Osteoblast (primary cell): ENCODE results near the gene TBX4. TPM values are rescaled to one million over a fixed set of nuclear protein-coding genes. Genes with fewer than 3 reads are reported as not detected.
A peak's percentile ranks its signal among the peaks of the same experiment; 100 is the strongest.

ENCODE experiments used
- DNase-seq: peaks from one replicate; pipeline ENCODE4 v3.0.0; 2011; ENCODE audit warnings: low spot score, mixed read lengths; ENCODE audit not compliant: insufficient read length; ENCODE audit errors: missing footprints
- H2AFZ ChIP-seq: 2 replicates; pipeline ENCODE4 v1.6.0; 2011; ENCODE audit warnings: mild to moderate bottlenecking, low read length
- H3K27ac ChIP-seq: 2 replicates; pipeline ENCODE4 v1.5.1; 2011; ENCODE audit warnings: mild to moderate bottlenecking, low read depth, low read length, moderate library complexity
- H3K27me3 ChIP-seq: 2 replicates; pipeline ENCODE4 v1.6.0; 2012; ENCODE audit warnings: mild to moderate bottlenecking, control low read depth, inconsistent platforms, low read length, moderate library complexity; ENCODE audit not compliant: insufficient read depth
- H3K36me3 ChIP-seq: 2 replicates; pipeline ENCODE4 v1.5.1; 2011; ENCODE audit warnings: mild to moderate bottlenecking, low read length, control low read depth, moderate library complexity; ENCODE audit not compliant: insufficient read depth
- H3K4me1 ChIP-seq: 2 replicates; pipeline ENCODE4 v1.5.1; 2011; ENCODE audit warnings: mild to moderate bottlenecking, low read length, control low read depth, moderate library complexity; ENCODE audit not compliant: insufficient read depth
- H3K4me2 ChIP-seq: 2 replicates; pipeline ENCODE4 v1.6.0; 2011; ENCODE audit warnings: mild to moderate bottlenecking, low read length; ENCODE audit not compliant: insufficient read depth
- H3K4me3 ChIP-seq: fragments of 200-600 bp; sonication (generic); 3 replicates; pipeline ENCODE4 v1.5.1; 2012; ENCODE audit warnings: mild to moderate bottlenecking, low read length, inconsistent platforms; ENCODE audit not compliant: insufficient read depth
- H3K79me2 ChIP-seq: 2 replicates; pipeline ENCODE4 v1.6.0; 2012; ENCODE audit warnings: mild to moderate bottlenecking, low read length, control low read depth, inconsistent platforms; ENCODE audit not compliant: insufficient read depth
- H3K9me3 ChIP-seq: 2 replicates; pipeline ENCODE4 v1.5.1; 2011; ENCODE audit warnings: low read depth, low read length, control low read depth
- H4K20me1 ChIP-seq: 2 replicates; pipeline ENCODE4 v1.6.0; 2012; ENCODE audit warnings: mild to moderate bottlenecking, low read length, control low read depth; ENCODE audit not compliant: insufficient read depth
- CTCF ChIP-seq: IDR thresholded peaks from 2 replicates; pipeline ENCODE4 v1.5.1; 2011; ENCODE audit warnings: mild to moderate bottlenecking, low read depth, low read length, moderate library complexity; ENCODE audit errors: extremely low read depth
- total RNA-seq: library from RNA; depleted of rRNA; stranded (reverse); fragments of >200 nt; gene quantifications from 2 replicates; pipeline ENCODE4 v1.2.3, GENCODE V29; 2012

Gene TBX4
- total RNA-seq, 1 donor, result not detected

GRCh38 chr17:61460796-61461585 lies 8.8 kb downstream of the TBX4 start:
- Histone ChIP-seq H4K20me1 (no peaks in the 10 kb centered on the region), H3K4me3 (no peak overlapping the region), H3K79me2 (no peaks in the 10 kb centered on the region), H3K4me1 (no peaks in the 10 kb centered on the region), H3K27me3 (peaks cover 24% of the 10 kb centered on the region), H2AFZ (no peak overlapping the region), H3K27ac (no peak overlapping the region), H3K4me2 (no peak overlapping the region), H3K36me3 (no peaks in the 10 kb centered on the region), H3K9me3 (no peaks in the 10 kb centered on the region)
- peak; percentile 77 for DNase-seq
- no peak for TF ChIP-seq CTCF

GRCh38 chr17:61461586-61461966 lies 9.4 kb downstream of the TBX4 start:
- no peak for TF ChIP-seq CTCF
- no peaks in the 10 kb centered on the region for H3K36me3 ChIP-seq
- peak overlapping the region; percentile 77 for H3K4me2 ChIP-seq
- H2AFZ ChIP-seq, result no peak overlapping the region
- DNase-seq, result no peak
- no peaks in the 10 kb centered on the region for H3K79me2 ChIP-seq
- no peaks in the 10 kb centered on the region for H3K9me3 ChIP-seq
- peaks cover 24% of the 10 kb centered on the region for H3K27me3 ChIP-seq
- H4K20me1 ChIP-seq, result no peaks in the 10 kb centered on the region
- H3K27ac ChIP-seq, result no peak overlapping the region
- peak overlapping the region; percentile 57 for H3K4me3 ChIP-seq
- no peaks in the 10 kb centered on the region for H3K4me1 ChIP-seq

GRCh38 chr17:61461967-61462718 lies 9.9 kb downstream of the TBX4 start:
- H4K20me1 ChIP-seq, result no peaks in the 10 kb centered on the region
- peak overlapping the region; percentile 77 for H3K4me2 ChIP-seq
- H3K27ac ChIP-seq, result no peak overlapping the region
- no peaks in the 10 kb centered on the region for H3K4me1 ChIP-seq
- H2AFZ ChIP-seq, result peak overlapping the region; percentile 41
- H3K4me3 ChIP-seq, result peak overlapping the region; percentile 57
- H3K79me2 ChIP-seq, result no peaks in the 10 kb centered on the region
- no peaks in the 10 kb centered on the region for H3K9me3 ChIP-seq
- no peaks in the 10 kb centered on the region for H3K36me3 ChIP-seq
- peak; percentile 93 for DNase-seq
- peaks cover 24% of the 10 kb centered on the region for H3K27me3 ChIP-seq
- no peak for TF ChIP-seq CTCF

- Histone ChIP-seq H3K4me1 (peaks cover 1% of the 10 kb centered on the region), H3K9me3 (no peaks in the 10 kb centered on the region), H2AFZ (no peak overlapping the region), H3K79me2 (no peaks in the 10 kb centered on the region), H3K4me3 (no peak overlapping the region), H3K27ac (no peak overlapping the region), H3K27me3 (peaks cover 24% of the 10 kb centered on the region), H3K36me3 (no peaks in the 10 kb centered on the region), H3K4me2 (no peak overlapping the region), H4K20me1 (no peaks in the 10 kb centered on the region)
- no peak for TF ChIP-seq CTCF
- peak; percentile 81 for DNase-seq
These were observed 10.6 kb downstream of the TBX4 start for GRCh38 chr17:61462719-61463315.
